ENCODE measurements around the gene PPFIA2.

The PPFIA2 gene

DNA sequence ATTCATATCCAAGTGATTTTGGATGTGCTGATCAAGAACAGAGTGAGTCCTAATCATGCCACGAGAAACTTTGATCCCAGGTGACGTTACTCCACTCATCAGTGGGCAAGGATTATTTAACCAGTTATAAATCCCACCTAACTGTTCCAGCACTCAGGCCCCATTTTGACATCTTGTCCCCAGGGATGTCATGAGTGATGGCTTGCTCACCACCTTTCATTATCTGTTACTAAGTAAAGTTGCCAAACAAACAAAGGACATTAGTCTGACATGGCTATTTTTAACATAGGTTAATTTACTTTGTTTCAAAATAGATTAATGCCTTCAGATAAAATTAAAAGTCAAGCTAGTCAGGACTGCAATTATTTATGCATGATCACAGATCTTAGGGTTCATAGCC, 425.3 kb downstream of the PPFIA2 start:
- no peak for DNase-seq

DNA sequence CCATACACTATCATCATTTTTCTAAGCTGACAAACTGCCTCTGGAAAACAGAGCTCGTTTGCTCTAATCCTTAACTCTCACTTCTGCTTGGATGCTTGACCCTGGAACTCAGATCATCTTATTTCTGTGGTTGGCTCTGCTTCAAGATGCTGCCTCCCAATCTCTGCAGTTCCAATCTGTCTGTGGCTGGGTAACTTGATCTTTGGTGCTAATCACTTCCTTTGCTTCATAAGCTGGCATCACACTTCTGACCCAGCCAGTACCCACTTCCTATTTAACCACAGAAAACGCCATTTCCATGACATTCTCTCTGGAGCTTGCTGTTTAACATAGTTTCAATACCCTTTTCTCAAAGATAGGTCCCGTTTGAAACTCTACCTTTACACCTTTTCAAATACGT, 427.1 kb downstream of the PPFIA2 start:
- no peak for DNase-seq

DNA sequence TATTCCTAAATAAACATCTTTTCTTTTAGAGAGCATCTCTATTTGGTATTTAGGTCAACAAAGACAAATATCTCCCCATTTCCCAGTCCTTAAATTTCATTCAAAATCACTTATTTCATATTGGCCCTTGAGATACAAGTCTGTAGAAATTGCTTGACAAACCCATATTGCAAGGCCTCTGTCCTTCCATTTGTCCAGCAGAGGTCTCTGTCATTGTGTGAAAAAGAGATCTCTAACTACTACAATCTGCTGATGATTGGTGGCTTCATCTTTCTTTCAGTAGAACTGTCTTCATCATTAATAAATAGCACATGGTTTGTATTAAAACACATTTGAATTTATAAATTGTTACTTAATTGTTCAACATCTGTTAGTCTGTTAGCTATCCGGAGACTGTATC, 428.7 kb downstream of the PPFIA2 start:
- DNase-seq, result no peak

DNA sequence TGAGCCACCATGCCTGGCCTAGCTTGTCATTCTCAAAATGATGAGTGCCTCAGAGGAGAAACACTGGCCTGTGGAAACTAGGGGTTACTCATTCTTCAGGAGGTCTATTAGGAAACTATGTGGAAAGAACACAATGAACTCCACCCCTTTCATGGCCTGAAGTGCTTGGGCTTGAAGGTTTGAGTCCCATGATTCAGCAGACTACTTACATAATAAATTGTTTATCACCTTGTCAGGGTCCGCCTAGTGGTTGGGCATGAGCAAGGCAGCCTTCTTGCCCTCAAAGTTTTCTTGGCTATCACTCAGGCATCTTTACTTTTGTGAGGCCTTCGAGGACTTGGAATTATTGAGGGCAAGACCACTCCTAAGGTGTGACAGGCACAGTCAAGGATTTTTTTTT, 430.1 kb downstream of the PPFIA2 start:
- DNase-seq, result no peak

DNA sequence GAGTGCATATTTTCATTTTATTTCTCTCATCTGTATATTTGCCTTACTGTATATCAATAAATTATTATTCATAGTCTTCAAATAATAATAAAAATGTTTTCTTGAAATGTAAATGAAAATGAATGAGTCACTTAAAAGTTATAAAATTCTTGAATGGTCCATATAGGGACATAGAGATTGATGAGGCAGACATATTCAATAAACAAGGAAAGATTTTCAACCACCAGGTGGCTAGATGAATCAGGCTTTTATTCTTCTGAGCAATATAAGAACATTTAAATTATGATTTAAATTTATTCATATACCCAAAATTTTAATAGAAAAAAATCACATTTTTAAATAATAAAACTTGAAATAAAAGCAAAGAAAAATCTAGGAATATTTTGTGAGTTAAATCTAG, 431.7 kb downstream of the PPFIA2 start:
- DNase-seq, result no peak

DNA sequence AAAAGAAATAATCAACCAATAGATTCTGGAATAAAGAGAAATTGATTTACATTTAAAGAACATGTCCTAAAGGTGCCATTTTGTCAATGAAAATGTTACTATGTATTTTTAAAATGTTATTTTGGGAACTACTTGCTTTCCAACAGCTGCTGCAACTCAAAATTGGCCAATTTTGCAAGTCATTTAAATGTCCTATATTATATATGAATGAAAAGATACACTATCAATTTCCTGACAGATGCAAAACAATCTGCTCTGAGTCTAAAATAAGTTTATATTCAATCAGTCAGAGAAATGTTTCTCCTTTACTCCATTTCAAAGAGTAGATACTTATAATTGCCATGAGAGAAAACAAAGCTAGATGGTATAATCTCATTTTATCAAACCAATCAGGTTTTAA, 434.1 kb downstream of the PPFIA2 start:
- DNase-seq, result no peak

DNA sequence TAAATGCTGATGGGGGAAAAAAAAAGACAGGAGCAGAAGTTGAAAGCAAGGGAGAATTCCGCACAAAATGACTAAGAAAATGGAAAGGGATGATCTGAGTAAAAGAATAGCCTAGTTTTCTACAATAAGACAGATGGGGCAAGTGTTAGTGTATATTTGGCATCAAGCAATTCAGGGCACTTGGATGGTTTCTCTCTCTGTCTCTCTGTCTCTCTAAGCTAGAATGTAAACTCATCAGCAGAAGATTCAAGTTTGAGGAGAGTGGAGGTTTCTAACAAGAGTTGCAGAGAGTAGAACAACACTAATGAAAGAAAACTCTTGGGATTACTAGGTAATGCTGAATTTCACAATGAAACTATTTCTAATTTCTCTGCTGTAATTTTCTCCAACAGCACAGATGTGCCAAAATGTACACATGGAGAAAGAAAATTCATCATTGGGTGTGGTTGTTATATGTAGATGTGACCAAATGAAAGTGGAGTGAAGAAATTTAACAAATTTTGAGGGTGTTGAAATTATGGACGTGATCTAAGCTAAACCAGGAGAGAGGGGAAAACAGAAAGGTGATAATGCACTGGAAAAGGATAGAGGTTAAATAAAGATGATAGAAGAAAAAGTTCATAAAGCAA, 444.1 kb downstream of the PPFIA2 start:
- DNase-seq, result no peak

DNA sequence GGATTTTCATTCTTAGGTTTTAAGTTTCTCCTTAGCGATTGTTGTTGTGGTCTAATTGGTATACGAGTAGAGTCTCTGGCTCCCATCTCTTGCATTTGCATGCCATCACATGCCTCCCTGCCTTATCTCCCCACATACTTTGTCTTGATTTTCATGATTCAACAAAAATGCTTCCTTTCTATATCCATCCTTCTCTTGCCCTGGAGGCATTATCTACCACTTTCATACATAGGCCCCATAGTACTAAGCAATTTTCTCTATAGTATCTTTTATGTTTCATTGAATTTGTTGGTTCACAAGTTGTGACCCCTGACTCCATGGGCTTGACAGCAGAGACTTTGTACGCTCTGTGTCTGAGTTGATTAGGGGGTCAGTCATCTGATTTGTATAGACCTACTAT, 455.2 kb downstream of the PPFIA2 start:
- DNase-seq, result no peak

DNA sequence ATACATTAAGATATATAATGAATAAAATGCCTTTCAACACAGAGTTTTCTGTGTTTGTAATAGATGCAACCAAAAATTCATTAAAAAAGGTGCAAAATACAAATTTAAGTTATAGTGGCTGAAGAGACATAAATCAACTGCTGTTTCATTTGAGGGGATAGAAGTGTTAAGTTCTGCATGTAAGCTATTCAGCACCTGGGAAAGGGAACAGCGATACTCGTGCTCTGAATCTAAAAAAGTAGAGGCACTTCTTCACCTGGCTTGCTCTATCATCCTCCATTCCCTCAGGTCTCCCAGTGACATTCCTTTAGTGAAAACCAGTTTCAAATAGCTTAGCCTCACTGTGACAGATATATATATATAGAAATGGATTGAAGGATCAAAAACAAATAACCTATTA, 458.7 kb downstream of the PPFIA2 start:
- no peak for DNase-seq

DNA sequence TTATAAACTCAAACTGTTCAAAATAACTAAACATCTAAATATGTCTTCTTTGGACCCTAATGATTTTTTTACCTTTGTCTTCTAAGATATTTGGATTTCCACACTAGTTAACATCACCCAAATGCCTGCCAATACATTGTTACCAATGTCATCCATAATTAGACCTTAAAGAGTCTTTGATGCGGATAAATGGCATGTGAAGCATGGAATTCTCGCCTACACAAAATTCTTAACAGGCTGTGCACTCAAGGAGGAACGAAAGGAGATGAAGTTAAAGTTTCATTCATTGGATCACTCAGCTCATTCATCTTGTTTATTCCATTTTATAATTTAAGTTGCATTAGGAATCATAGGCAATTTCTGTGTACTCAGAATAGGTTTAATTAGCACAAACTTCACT, 461.5 kb downstream of the PPFIA2 start:
- DNase-seq, result no peak

DNA sequence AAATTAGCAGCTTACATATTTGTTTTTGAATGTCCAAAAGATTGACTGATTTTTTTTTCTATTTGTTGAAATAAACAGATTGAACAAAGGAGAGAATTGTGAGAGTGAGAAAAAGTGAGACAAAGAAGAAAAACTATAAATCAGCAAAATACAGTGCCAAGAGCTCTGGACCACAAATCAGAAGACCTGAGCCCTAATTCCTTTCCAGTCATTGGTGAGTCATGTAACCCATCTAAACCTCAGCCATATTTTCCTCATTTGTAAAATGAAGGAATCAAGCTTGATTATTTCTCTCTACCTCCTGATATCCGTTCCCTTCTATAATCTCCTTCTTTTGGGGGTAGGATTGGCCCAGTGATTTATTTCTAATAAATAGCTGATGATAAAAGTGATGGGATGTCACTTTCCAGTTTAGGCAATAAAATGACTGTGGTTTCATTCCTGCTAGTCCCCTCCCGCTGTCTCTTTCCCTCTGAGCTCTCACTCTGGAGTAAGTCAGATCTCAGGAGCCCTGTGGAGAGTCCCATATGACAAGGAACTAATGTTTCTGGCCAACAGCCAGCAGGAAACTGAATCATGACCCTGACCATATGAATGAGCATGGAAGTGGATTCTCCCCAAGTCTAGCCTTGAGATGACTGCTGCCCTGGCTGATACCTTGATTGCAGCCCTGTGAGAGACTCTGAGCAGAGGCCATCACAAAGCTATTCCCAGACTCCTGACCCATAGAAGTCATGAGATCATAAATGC, 462.4 kb downstream of the PPFIA2 start:
- DNase-seq, result no peak

DNA sequence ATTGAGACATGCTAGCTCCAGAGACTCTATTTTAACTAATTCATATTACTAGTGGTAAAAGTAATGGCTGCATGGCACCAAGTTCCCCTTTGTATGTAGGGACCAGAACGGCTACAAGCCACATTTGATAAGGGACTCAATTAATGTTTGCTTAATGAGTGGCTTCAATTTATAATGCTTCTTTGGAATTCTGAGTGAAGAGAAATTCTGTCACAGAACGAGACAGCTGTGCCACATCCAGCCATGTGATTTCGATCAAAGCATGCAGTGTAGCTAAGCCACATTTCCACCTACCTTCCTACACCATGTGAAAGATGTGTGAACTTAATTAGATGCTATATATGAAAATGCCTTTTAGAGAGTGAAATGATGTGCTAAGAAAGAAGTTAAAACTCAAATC, 463.9 kb downstream of the PPFIA2 start:
- DNase-seq, result no peak

DNA sequence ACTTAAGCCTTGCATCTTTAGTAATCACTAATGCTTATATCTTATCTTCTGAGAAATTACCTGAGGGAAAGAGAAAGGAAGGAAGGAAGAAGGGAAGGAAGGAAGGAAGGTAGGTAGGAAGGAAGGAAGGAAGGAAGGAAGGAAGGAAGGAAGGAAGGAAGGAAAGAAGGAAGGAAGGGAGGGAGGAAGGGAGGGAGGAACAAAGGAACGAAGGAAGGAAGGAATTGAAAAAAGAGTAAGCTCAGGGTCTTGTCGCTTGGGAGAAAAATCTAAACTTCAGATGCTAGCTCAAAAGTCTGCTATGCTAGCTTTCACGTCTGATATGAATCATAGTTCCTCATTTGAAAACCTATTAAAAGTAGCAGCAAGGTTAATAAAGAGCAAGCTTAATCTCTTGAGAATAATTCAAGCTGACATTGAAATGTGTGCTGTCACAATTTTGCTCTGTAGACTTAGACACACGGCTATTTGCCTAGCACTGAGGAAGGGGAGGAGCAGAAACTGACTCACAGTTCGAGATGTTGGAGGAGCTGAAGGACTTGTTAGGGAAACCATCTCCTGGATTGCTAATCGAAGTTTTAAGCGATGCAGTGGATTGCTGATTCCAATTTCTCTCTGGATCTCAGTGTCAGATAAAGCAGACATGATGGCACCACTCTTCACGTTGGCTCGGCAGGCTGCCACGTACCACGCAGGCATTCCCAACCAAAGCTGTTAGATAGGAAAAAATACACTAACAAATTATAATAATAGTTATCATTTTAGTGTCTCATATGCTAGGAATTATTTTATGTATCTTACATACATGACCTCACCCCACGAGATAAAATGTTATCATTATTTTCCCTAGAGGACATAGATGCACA, 464.6 kb downstream of the PPFIA2 start:
- DNase-seq, result no peak

DNA sequence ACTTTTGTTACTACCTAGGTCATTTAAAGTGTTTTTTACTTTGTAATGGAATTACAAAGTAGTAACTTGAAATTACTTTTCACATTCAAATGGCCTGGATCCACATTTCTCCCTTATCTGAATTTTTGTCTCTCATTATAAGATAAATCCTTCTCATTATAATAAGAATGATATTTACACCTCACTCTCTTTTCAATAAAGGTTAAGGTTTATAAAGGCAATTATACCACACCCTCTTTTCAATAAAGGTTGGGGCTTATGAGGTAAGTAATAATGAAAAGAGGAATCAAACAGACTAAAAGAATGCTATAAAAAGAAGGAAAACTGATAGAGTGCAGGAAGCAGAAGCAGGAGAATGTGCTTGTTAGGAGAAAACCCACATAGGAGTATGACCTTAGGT, 470.5 kb downstream of the PPFIA2 start:
- DNase-seq, result no peak

DNA sequence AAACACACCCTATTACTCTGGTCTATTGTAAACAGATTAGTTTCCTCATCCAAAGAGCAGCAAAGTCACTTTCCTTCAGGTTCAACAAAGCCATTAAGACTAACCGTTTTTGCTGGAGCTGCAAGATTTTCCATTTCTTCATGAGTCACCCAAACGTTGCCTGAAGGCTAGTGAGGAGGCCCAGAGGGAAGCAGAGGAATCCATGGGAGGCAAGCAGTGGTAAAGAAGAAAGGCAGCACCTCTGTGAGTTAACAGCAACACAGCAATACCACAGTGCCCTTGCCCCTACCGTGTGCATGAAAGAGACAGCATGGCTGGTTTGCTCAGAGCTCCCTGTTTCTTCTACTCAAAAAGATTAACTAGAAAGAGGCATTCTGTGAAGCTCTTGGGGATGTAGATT, 475.0 kb downstream of the PPFIA2 start:
- no peak for DNase-seq

DNA sequence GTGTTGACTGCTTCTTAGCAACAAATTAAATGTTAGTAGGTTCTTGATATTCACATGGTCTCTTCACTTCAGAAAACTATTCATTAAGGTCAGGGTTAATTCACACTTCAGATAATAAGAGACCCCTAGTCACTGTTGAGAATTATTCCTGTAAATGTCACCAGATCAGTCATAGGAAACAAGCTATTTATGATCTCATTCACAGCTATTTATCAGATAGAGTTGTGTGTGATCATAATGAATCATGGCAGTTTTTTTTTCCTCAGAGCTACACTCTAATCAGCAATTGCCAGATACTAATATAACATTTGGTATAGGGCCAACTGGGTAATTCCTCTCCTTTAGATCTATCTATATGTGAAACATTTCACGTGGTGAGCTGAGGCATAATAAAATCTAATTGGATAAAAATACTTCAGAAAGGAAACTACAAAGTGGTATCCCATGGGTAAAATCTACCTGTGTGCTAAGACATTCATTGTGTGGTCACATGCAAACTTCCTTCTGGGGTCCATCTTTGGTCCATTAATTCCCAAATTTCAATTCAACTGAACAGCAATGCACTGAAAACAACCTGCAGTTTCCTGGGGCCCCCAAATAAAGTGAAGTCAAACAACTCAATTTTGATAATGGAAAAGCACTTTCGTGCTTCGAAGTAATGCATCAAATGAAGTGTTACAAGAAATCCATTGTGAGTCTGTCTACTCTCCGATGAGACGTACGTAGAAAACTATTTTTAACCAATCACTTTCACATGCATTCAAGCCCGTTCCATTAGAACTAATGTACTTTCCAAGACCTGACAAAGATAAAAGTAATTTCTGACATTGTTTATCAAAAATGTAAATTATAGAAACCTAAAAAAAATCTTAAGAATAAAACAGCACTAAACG, 484.3 kb downstream of the PPFIA2 start:
- DNase-seq, result no peak

DNA sequence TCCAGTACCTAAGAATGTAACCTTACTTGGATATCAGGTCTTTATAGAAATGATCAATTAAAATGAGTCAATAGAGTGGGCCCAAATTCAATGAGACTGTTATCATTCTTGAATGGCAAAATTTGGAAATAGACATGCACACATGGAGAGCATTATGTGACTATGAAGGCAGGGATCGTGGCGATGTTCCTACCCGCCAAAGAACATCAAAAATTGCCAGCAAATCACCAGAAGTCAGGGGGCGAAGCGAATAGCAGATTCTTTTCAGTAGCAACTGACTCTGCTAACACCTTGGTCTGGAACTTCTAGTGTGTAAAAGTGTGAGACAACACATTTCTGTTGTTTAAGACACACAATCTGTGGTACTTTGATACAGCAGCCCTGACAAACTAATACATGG, 488.8 kb downstream of the PPFIA2 start:
- DNase-seq, result no peak

DNA sequence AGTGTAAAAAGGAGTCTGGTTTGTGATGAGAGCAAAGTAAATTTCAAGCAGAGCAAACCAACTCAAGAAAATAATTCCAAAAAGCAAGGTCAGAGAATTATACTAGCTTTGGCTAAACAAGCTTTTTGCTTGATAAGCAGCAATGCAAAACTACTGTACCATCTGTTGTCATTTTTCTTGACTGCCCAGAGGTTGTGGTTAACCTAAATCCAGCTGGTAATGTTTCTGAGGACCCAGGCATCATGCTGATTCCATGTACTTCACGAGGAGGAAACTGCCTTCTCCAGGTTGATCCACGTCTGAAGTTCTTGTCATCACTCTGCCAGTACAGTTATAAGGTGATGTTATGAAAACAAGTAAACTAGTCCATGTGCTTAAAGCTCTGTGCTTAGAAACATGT, 496.1 kb downstream of the PPFIA2 start:
- DNase-seq, result no peak

DNA sequence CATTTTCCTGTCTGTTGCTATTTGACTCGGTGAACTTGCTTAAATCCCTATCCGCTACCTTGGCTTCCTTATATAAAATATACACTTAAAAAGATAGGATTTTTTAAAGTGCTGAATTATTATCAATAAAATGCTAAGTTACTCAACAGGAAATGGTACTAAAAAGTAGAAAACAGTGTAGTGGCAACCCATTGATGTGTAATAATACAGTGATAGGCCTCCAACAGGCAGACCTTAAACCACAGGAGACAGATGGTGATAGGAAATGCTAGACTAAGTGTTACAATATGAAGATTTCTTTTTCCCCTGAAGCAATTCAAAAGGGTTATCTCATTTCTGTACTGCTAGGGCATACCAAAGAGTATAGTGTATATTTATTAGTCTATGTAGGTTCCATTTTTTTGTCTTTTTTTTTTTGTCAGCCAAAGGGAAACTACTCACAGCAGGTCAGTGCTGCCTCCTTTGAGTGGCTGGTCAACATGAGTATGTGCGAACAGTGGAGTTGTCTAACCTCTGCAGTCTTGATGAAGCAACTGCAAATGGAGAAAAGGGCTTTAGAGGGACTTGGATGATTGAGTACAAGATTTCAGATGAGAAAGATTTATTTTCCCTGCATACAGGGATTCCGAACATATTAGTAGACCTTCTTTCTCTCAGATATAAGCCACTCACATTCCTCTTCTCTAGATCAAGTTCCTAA, 497.5 kb downstream of the PPFIA2 start:
- no peak for DNase-seq

DNA sequence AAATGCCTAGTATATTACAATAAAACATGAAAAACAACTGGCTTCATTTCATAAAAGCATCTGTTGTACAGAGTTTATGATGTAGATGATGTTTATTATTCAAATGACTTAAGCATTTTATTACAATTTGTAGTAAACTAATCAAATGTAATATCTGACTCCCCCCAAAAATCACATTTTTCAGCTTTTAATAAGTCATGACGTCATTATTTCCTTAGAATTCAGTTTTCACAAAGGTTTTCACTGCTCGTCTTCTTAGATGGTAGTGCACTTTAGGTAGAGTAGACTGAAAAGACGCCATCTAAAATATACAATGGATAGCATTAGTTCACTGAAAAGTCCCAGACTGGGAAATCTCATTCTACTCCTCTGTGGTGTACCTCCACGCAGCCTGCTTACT, 499.8 kb downstream of the PPFIA2 start:
- no peak for DNase-seq

DNA sequence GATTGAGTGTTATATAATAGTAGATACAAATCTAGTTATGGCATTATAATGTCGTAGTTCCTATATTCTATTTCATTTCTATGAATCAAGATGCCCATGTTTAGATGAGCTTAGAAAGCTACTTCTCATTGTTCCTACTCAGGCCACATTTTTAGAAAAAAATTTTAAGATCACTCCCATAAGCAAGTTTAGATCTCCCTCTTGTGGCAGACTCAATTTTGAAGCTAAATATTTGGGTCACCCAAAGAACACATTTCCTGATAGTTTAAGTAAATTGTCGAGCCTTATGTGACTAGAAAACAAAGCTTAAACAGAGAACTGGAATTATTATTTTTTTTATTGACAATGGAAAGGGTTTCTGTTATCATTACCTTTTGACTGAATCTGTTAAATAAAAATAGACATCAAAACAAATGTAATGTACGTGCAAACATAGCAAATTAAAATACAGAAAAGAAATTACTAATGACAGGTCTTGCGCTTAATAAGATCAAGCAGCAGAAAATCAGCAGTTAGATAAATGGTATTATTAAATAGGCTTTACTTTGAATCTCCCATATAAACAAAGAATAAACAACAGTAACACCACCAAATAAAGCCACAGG, 501.1 kb downstream of the PPFIA2 start:
- no peak for DNase-seq

DNA sequence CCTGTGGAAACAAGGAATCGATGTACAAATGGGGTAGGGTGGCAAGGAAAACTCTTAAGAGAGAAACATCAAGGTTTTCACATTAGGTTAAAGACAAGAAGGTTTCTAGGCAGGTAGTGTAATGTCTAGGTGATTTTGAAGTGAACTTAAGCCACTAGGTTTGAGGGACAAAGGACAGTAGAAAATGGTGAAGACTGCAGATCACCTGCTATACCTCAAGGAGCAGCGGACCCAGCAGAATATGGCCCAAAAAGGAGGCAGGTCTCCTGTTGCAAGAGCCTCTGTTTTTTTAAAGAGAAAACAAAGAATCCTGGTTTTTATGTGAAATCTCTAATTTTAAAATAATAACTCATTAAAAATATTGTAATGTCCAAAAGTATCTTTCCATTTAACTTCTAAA, 503.2 kb downstream of the PPFIA2 start:
- DNase-seq, result no peak

All from CD4-positive, alpha-beta T cell treated with Interleukin-15 for 1 hour (primary cell).